HCT116 (cell line): Measurements from ENCODE around the gene TRMU. TPM values are rescaled to one million over a fixed set of nuclear protein-coding genes. Genes with fewer than 3 reads are reported as not detected.

Experiments
- ATAC-seq: fragments of 200-7000 bp; cut with Tn5 transposase; 2 replicates; pipeline ENCODE4 v1.9.1; 2020; ENCODE audit warnings: mild to moderate bottlenecking, moderate library complexity
- BruUV-seq: library from RNA; stranded (reverse); fragments of 400-500 nt; replicated peaks from 2 replicates; lab custom pipeline; 2021; lab: Mats Ljungman, UMichigan
- CTCF ChIA-PET: fragments of 300-600 bp; sonication (Branson Sonifier 250); formaldehyde crosslinking; loops from one replicate; lab custom pipeline; 2021; ENCODE audit warnings: antibody characterized with exemption; lab: Charles Lee
- POLR2A ChIA-PET: fragments of 300-600, 350-600 bp; sonication (Branson Sonifier 250); formaldehyde crosslinking; loops from one replicate; lab custom pipeline; 2021; ENCODE audit warnings: antibody characterized with exemption; lab: Charles Lee
- RAD21 ChIA-PET, 2 experiments: fragments of 300-600 bp; sonication (Branson Sonifier 250); formaldehyde crosslinking; loops; one replicate each; lab custom pipeline; 2023; ENCODE audit warnings: low total read pairs in 2 of 2; ENCODE audit not compliant: uncharacterized antibody in 2 of 2, unreplicated experiment in 2 of 2, low non-redundant PET in 1 of 2; lab: Charles Lee
- DNase-seq: peaks from one replicate; pipeline ENCODE4 v3.0.0-alpha.2; 2010; ENCODE audit warnings: low read depth, low spot score
- H2AFZ ChIP-seq: fragments of 200-600 bp; shearing (Covaris generic), sonication (generic); 2 replicates; pipeline ENCODE4 v1.6.1; 2017; ENCODE audit warnings: low read depth, mixed run types, mixed read lengths, antibody characterized with exemption, low read length; ENCODE audit not compliant: poor library complexity, severe bottlenecking
- H3K27ac ChIP-seq: 2 replicates; pipeline ENCODE4 v1.5.1; 2012; ENCODE audit warnings: low read depth, low read length
- H3K27me3 ChIP-seq: fragments of 200-600 bp; sonication (generic); 2 replicates; pipeline ENCODE4 v1.6.1; 2016; ENCODE audit warnings: mixed run types, low read length, mixed read lengths; ENCODE audit not compliant: insufficient read depth
- H3K36me3 ChIP-seq, 2 experiments: fragments of 200-500 bp in 1 of 2; fragments of 200-600 bp in 1 of 2; sonication (Bioruptor generic) in 1 of 2; sonication (generic) in 1 of 2; 2 replicates each; pipeline versions ENCODE4 v1.5.1 to v1.6.1; 2014 to 2016; ENCODE audit warnings: low read length in 2 of 2, inconsistent platforms in 1 of 2, mixed read lengths in 1 of 2, mixed run types in 1 of 2; ENCODE audit not compliant: insufficient read depth in 2 of 2, control insufficient read depth in 1 of 2
- H3K4me1 ChIP-seq, 2 experiments: fragments of 200-600 bp in 1 of 2; sonication (generic) in 1 of 2; 2 replicates each; pipeline versions ENCODE4 v1.5.1 to v1.6.1; 2012 to 2017; ENCODE audit warnings: low read length in 2 of 2, inconsistent platforms in 1 of 2, mild to moderate bottlenecking in 1 of 2, mixed read lengths in 1 of 2, mixed run types in 1 of 2, moderate library complexity in 1 of 2; ENCODE audit not compliant: insufficient read depth in 2 of 2, control insufficient read depth in 1 of 2
- H3K4me2 ChIP-seq: fragments of 200-600 bp; sonication (generic); 2 replicates; pipeline ENCODE4 v1.6.1; 2017; ENCODE audit warnings: mixed run types, low read length, mixed read lengths
- H3K4me3 ChIP-seq, 2 experiments: fragments of 200-600 bp in 1 of 2; sonication (generic) in 1 of 2; replicated peaks in 1 of 2; 2 replicates each; pipeline ENCODE4 v1.5.1; 2011 to 2016; ENCODE audit warnings: low read length in 2 of 2, control low read depth in 1 of 2, low read depth in 1 of 2, mild to moderate bottlenecking in 1 of 2, mixed read lengths in 1 of 2, mixed run types in 1 of 2
- H3K79me2 ChIP-seq: fragments of 200-600 bp; sonication (generic); 2 replicates; pipeline ENCODE4 v1.6.1; 2017; ENCODE audit warnings: mild to moderate bottlenecking, mixed run types, low read length, moderate library complexity, mixed read lengths; ENCODE audit not compliant: insufficient read depth
- H3K9ac ChIP-seq: fragments of 200-600 bp; sonication (generic); 2 replicates; pipeline ENCODE4 v1.6.1; 2016; ENCODE audit warnings: low read length, mixed read lengths
- H3K9me2 ChIP-seq: fragments of 200-600 bp; sonication (generic), shearing (Covaris generic); 2 replicates; pipeline ENCODE4 v1.6.1; 2017; ENCODE audit warnings: mixed run types, mild to moderate bottlenecking, moderate library complexity; ENCODE audit not compliant: insufficient read depth
- H3K9me3 ChIP-seq, 2 experiments: fragments of 200-500 bp in 1 of 2; fragments of 200-600 bp in 1 of 2; sonication (Bioruptor generic) in 1 of 2; sonication (generic) in 1 of 2; 2 replicates each; pipeline ENCODE4 v1.6.1; 2014 to 2017; ENCODE audit warnings: low read length in 2 of 2, mixed read lengths in 2 of 2, inconsistent platforms in 1 of 2, low read depth in 1 of 2, mild to moderate bottlenecking in 1 of 2, mixed run types in 1 of 2, moderate library complexity in 1 of 2; ENCODE audit not compliant: control insufficient read depth in 1 of 2, insufficient read depth in 1 of 2
- H4K20me1 ChIP-seq: fragments of 200-600 bp; sonication (generic), shearing (Covaris generic); 2 replicates; pipeline ENCODE4 v1.6.1; 2017; ENCODE audit warnings: mixed run types, mild to moderate bottlenecking, moderate library complexity; ENCODE audit not compliant: insufficient read depth
- CEBPB ChIP-seq: IDR thresholded peaks from 2 replicates; pipeline ENCODE4 v1.6.1; 2012; ENCODE audit warnings: low read depth
- CTCF ChIP-seq, 3 experiments: fragments of 200-600 bp in 1 of 3; sonication (generic) in 1 of 3; IDR thresholded peaks in 2 of 3; conservative IDR thresholded peaks in 1 of 3; 2 replicates each; pipeline ENCODE4 v1.5.1; 2012 to 2017; ENCODE audit warnings: low read depth in 2 of 3, low read length in 2 of 3, antibody characterized with exemption in 1 of 3, borderline replicate concordance in 1 of 3, control low read depth in 1 of 3, mild to moderate bottlenecking in 1 of 3, mixed read lengths in 1 of 3, mixed run types in 1 of 3, moderate library complexity in 1 of 3; ENCODE audit not compliant: insufficient read depth in 1 of 3
- ELF1 ChIP-seq: IDR thresholded peaks from 2 replicates; pipeline ENCODE4 v1.6.1; 2012; ENCODE audit warnings: low read depth, borderline replicate concordance
- JUND ChIP-seq: IDR thresholded peaks from 2 replicates; pipeline ENCODE4 v1.6.1; 2012
- POLR2AphosphoS5 ChIP-seq: IDR thresholded peaks from 2 replicates; pipeline ENCODE4 v1.6.1; 2011; ENCODE audit warnings: mild to moderate bottlenecking, low read depth, low read length, moderate library complexity
- RAD21 ChIP-seq: IDR thresholded peaks from 2 replicates; pipeline ENCODE4 v1.6.1; 2012; ENCODE audit warnings: low read depth, mild to moderate bottlenecking
- SP1 ChIP-seq: IDR thresholded peaks from 2 replicates; pipeline ENCODE4 v1.6.1; 2012; ENCODE audit warnings: low read depth
- ZFX ChIP-seq: fragments of 450-650 bp; IDR thresholded peaks from 2 replicates; pipeline ENCODE4 v1.6.1; 2017
- intact Hi-C: fragments of 100-400 bp; cut with micrococcal nuclease; formaldehyde crosslinking; loops from 2 replicates; pipeline ENCODE4 v1.10.0; 2022
- total RNA-seq: library from RNA; stranded (reverse); gene quantifications from one replicate; pipeline ENCODE4 v1.2.1, GENCODE V29; 2021; ENCODE audit not compliant: unreplicated experiment
- TF ChIP-seq, protein P1 (sequence below): IDR thresholded peaks from 2 replicates; pipeline ENCODE4 v1.6.1; 2011; ENCODE audit warnings: mild to moderate bottlenecking, low read length, moderate library complexity; ENCODE audit not compliant: insufficient replicate concordance; ENCODE audit errors: extremely low read depth

The TRMU gene
- total RNA-seq, 1 experiment from 2014 or later: 65.4 TPM

GRCh38 chr22:46315976-46316375 is 19.5 kb upstream of the TRMU start (continued):
- TF ChIP-seq, protein P1, sequence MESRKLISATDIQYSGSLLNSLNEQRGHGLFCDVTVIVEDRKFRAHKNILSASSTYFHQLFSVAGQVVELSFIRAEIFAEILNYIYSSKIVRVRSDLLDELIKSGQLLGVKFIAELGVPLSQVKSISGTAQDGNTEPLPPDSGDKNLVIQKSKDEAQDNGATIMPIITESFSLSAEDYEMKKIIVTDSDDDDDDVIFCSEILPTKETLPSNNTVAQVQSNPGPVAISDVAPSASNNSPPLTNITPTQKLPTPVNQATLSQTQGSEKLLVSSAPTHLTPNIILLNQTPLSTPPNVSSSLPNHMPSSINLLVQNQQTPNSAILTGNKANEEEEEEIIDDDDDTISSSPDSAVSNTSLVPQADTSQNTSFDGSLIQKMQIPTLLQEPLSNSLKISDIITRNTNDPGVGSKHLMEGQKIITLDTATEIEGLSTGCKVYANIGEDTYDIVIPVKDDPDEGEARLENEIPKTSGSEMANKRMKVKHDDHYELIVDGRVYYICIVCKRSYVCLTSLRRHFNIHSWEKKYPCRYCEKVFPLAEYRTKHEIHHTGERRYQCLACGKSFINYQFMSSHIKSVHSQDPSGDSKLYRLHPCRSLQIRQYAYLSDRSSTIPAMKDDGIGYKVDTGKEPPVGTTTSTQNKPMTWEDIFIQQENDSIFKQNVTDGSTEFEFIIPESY: no peak
- no peak for TF ChIP-seq CEBPB
- TF ChIP-seq, all 23 proteins: peak for 0

DNA sequence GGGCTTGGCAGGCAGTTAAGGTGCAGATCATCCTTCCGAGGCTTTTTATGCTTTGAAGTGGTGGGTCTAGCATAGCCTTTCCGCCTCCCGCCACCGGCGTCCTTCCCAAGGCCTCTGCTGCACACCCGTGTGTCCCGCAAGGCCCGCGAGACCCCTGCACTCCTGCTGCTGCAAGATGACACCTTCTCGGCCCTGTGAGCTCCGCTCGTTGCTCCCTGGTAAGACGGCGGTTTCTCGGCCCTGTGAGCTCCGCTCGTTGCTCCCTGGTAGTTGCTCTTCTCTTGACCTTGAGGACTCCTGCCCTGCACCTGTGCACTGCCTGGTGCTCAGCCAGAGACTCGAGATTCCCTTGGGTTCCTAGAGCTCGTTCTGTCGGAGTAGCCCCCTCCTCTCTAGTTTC is 17.9 kb upstream of the TRMU start:
- Histone ChIP-seq H3K27me3 (no peaks in the 10 kb centered on the region), H4K20me1 (no peaks in the 10 kb centered on the region), H3K4me1 (no peaks in the 10 kb centered on the region), H3K9me2 (no peaks in the 10 kb centered on the region), H2AFZ (no peak overlapping the region), H3K4me2 (no peak overlapping the region), H3K4me3 (no peak overlapping the region), H3K36me3 (peaks cover 41% of the 10 kb centered on the region in 2 experiments), H3K79me2 (peaks cover 30% of the 10 kb centered on the region; the same call in 1 of the 2 replicates), H3K27ac (no peak overlapping the region), H3K9ac (no peak overlapping the region)
- POLR2A ChIA-PET: no interaction called here
- RAD21 ChIA-PET: no interaction called here
- intact Hi-C loops: no loop called here
- BruUV-seq: TSS peak; percentile 13
- TF ChIP-seq SP1: no peak
- TF ChIP-seq POLR2AphosphoS5: no peak
- no peak for TF ChIP-seq ELF1
- no peak for TF ChIP-seq RAD21
- TF ChIP-seq, protein P1: no peak
- no peak for TF ChIP-seq ZFX
- TF ChIP-seq CTCF (IDR thresholded peaks at IDR 0.05 in 2 of 3, conservative IDR thresholded peaks at IDR 0.05 in 1 of 3; ENCODE audit: borderline replicate concordance in 1 of 3, insufficient read depth in 1 of 3, low read depth in 2 of 3, low read length in 2 of 3): no peak
- no peak for TF ChIP-seq JUND
- TF ChIP-seq, all 23 proteins: peak for 0
- no peaks in the 10 kb centered on the region for H3K9me3 ChIP-seq
- ATAC-seq (no peak), DNase-seq (no peak)
- CTCF ChIA-PET: no interaction called here
